Measurements from ENCODE around the gene IGFL3.

- TF ChIP-seq EP300 (IDR thresholded peaks at IDR 0.05) = no peak
- TF ChIP-seq CTCF (IDR thresholded peaks at IDR 0.05) = no peak
- TF ChIP-seq POLR2A (IDR thresholded peaks at IDR 0.05) = no peak
- no peak for TF ChIP-seq POLR2AphosphoS5 (IDR thresholded peaks at IDR 0.05)
Measured at GRCh38 chr19:46132508-46133100, 8.1 kb upstream of the IGFL3 start.

Measured in gastroesophageal sphincter (tissue), 3 donors.